HG02610 (cell line): ENCODE measurements around the gene GTF2H3.
A peak's percentile ranks its signal among the peaks of the same experiment; 100 is the strongest.

Experiments used
- ATAC-seq: cut with Tn5 transposase; IDR thresholded peaks from one replicate; pipeline ENCODE4 v1.9.1; 2021; ENCODE audit warnings: mild to moderate bottlenecking, moderate library complexity; ENCODE audit not compliant: unreplicated experiment

The GTF2H3 gene

DNA sequence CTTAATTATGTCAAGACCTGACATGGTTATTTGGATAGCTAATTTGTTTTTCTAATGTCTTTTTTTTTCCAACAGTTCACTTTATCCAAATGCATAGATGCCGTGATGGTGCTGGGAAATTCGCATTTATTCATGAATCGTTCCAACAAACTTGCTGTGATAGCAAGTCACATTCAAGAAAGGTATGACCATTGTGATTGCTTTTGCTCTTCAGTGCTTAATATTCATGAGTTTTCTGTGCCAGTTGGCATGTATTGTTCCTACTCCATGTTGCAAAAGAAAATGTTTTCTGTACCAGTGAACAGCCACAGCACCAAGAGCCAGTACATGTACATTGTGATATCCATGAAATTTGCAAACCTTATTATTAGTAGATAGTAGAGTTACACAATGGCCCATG, 11.8 kb downstream of the GTF2H3 start:
- no peak for ATAC-seq

- ATAC-seq, result no peak
Measured at GRCh38 chr12:123645878-123646277, 12.2 kb downstream of the GTF2H3 start.

DNA sequence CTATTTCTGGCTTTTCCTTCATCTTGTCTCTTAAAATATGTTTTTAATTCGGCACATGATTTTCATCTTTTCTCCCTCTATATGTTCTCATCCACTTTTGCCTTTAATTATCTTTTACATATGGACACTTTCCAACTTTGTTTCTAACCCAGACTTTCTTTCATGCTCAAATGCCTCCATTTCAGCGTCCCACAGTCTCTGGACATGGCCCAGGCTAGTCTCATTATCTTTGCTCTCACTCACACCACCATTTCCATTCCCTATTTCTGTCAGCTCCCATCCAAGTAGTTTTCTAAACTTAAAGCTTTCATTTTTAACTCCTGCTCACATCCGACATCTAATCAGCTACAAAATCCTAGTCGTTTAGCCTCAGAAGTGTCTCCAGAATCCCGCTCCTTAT, 14.8 kb downstream of the GTF2H3 start:
- no peak for ATAC-seq

GRCh38 chr12:123654129-123654701, 20.6 kb downstream of the GTF2H3 start:
- no peak for ATAC-seq

GRCh38 chr12:123655420-123655819, 21.8 kb downstream of the GTF2H3 start:
- peak; percentile 84 for ATAC-seq

DNA sequence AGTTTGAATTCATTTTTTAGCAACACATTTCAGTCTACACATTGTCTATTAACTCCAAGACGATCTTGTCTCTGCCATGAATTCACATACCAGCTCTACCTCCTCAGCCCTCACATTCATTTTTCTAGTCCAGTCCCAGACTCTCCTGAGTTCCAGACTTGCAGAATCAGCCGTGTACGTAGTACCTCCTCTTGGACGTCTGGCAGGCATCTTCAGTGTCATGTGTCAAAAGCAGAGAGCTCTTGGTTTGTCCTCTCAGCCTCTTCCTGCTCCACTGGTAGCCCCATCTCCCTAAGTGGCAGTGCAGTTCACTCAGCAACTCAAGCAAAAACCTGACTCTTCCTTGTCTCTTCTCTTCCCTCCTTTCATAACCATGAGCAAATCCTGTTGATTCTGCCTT, 22.8 kb downstream of the GTF2H3 start:
- no peak for ATAC-seq

GRCh38 chr12:123657211-123657610, 23.6 kb downstream of the GTF2H3 start:
- ATAC-seq, result no peak

GRCh38 chr12:123659996-123660727, 26.5 kb downstream of the GTF2H3 start:
- peak; percentile 41 for ATAC-seq

DNA sequence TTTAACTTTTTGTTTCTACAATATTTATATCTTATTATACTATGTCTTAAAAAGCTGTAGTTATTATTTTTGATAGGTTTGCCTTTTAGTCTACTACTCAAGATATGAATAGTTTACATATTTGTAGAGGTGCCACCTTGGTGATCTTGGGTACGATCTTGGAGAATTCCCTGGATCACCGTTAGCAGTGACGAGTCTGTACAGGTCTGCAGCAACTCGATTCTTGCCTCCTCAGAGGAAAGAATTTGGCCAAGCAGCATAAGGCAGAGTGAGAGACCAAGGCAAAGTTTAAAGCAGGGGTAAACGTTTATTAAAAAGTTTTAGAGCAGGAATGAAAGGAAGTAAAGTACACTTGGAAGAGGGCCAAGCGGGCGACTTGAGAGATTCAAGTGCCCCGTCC, 34.1 kb downstream of the GTF2H3 start:
- no peak for ATAC-seq

DNA sequence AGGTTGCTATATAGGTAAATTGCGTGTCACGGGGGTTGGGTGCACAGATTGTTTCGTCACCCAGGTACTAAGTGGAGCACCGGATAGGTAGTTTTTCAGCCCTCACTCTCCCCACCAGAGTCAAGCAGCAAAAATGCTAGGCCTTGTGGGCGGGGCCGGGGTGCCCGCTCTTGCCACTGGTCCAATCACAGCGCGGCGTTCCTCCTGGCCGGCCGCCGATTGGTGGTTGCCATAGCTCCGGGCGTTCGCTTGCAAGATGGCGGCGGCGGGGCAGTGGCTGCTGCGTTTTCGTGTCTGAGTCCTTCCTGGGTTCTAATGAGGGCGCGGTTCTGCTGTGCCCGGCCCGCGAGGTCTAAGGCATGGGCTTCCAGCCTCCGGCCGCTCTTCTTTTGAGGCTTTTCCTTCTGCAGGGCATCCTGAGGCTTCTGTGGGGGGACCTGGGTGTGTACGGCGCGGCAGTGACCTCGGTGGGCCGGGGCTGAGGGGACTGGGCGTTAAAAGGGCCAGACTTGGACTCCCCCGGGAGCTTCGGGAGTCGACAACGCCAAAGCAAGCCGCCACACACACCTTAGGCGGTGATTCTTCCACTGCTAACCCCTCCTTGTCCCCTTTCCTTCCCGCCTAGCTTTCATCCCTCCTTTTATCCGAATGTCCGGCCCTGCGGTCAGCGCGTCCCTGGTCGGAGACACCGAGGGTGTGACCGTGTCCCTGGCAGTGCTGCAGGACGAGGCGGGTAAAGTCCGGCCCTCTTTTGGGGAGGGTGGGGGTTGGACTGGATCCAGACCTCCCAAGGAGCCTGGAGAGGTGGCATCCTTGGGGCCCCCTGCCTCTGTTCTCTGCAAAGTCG, 37.5 kb downstream of the GTF2H3 start, which contains the start of gene TCTN2:
TSS of gene TCTN2 (plus strand) at position 232 of the 847 bp plus-strand sequence. CDS start at position 360, 128 bp downstream.
- peak; percentile 99 for ATAC-seq

- no peak for ATAC-seq
Measured at GRCh38 chr12:123671876-123672275, 38.2 kb downstream of the GTF2H3 start.

DNA sequence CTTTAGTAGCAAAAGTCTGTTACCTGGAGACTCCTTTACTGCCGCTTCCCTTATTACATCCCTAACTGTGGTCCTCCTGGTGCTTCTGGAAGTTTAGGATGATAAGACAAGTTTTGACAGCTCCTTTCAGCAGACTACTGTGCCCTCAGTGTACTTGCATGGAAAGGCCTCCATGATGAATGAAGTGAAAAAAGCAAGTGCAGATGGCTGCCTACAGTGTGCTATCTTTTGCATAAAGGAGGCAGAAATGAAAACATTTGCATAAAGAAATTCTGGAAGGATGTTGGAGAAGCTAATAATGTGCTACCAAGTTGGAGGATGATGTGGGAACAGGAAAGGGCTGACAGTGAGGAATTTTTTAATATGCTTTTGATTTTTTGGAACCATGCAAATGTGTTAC, 41.8 kb downstream of the GTF2H3 start:
- ATAC-seq, result no peak

- ATAC-seq, result no peak
Measured at GRCh38 chr12:123676616-123677320, 43.1 kb downstream of the GTF2H3 start.

- no peak for ATAC-seq
Measured at GRCh38 chr12:123678981-123679380, 45.4 kb downstream of the GTF2H3 start.

DNA sequence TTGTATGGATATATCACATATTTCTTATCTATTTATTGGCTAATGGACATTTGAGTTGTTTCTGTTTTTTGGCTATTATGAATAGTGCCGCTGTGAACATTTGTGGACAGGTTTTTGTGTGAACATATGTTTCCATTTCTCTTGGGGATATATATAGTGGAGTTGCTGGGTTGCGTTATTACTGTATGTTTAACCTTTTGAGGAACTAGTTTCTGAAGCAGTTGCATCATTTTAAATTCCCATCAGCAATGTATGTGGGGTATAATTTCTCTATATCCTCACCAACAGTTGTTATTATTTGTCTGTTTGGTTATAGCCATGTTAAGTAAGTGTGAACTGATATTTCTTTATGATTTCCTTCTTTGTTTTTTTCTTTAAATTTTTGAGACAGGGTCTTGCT, 48.0 kb downstream of the GTF2H3 start:
- peak; percentile 49 for ATAC-seq

GRCh38 chr12:123683964-123684363, 50.3 kb downstream of the GTF2H3 start:
- no peak for ATAC-seq

- ATAC-seq, result no peak
Measured at GRCh38 chr12:123686636-123687190, 53.1 kb downstream of the GTF2H3 start.

DNA sequence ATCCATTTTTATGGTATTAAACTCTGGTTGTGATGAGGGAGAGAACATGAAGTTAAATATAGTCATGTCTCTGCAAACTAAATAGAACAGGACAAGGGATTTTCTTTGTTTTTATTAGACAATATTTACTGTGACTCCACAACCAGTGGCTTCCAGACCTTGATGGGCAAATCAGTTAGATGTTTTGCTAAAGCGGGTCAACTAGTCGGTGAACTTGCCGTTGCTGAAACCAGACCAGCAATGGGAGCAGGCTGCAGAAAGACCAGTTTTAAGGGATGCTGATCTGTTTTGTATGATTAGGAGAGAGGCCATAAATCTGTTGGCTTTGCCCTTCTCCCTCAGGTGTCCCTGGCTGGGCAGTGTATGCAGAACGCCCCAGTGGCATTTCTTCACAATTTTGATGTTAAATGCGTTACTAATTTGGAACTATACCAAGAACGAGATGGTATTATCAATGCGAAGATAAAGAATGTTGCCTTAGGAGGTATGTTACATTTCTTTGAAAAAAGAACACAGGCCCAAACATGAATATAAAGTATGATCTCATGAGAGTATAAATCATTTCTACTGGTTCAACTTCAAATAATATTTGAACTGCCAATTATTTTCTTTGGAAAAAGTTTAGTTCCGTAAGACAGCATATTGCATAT, 56.7 kb downstream of the GTF2H3 start:
- no peak for ATAC-seq

GRCh38 chr12:123696207-123696606, 62.6 kb downstream of the GTF2H3 start:
- no peak for ATAC-seq

DNA sequence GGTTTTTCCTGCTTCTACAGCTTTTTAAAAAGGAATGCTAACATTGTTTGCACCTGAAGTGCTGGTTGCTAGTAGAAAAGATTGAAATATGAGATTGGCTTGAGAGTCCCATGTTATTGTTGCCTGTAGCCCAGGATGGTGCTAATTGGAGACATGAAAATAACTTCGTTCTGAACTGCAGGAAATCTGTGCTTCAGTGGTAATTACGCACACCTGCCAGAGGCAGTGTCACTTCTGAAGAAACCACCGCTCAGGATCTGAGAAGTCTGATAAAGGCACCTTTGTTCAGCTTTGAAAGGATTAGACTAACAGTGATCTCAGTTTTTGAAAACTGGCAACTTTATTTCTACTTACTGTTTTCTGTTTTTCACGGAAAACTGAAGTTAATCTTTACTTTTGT, 63.0 kb downstream of the GTF2H3 start:
- no peak for ATAC-seq
